GM23338 (cell line): ENCODE data around the gene MTOR.

ENCODE experiments used
- CREB1 ChIP-seq: fragments of 250-450 bp; sonication (Bioruptor Pico); IDR thresholded peaks from 2 replicates; pipeline ENCODE4 v1.5.0; 2020; ENCODE audit warnings: low read depth, mild to moderate bottlenecking, moderate library complexity
- ETS1 ChIP-seq: IDR thresholded peaks from 2 replicates; pipeline ENCODE4 v1.6.1; 2016; ENCODE audit warnings: antibody characterized with exemption
- EZH2 ChIP-seq: fragments of 200-600 bp; sonication (generic); IDR thresholded peaks from one replicate; pipeline ENCODE4 v1.8.0; 2017; ENCODE audit warnings: antibody characterized with exemption, mild to moderate bottlenecking, low read depth; ENCODE audit not compliant: unreplicated experiment
- EZH2phosphoT487 ChIP-seq: fragments of 200-600 bp; sonication (generic); IDR thresholded peaks from one replicate; pipeline ENCODE4 v1.8.1; 2018; ENCODE audit warnings: antibody characterized with exemption; ENCODE audit not compliant: unreplicated experiment
- JUNB ChIP-seq: IDR thresholded peaks from one replicate; pipeline ENCODE4 v1.6.1; 2016; ENCODE audit warnings: antibody characterized with exemption; ENCODE audit not compliant: unreplicated experiment
- NANOG ChIP-seq: IDR thresholded peaks from 2 replicates; pipeline ENCODE4 v1.6.1; 2016; ENCODE audit warnings: antibody characterized with exemption, borderline replicate concordance
- POLR2AphosphoS5 ChIP-seq: IDR thresholded peaks from 2 replicates; pipeline ENCODE4 v1.6.1; 2016; ENCODE audit warnings: antibody characterized with exemption, low read depth
- STAT1 ChIP-seq: IDR thresholded peaks from one replicate; pipeline ENCODE4 v1.6.1; 2016; ENCODE audit warnings: antibody characterized with exemption; ENCODE audit not compliant: unreplicated experiment
- ZNF114 ChIP-seq: fragments of 250-450 bp; sonication (Bioruptor Pico); IDR thresholded peaks from 2 replicates; pipeline ENCODE4 v1.5.0; 2020; ENCODE audit warnings: mild to moderate bottlenecking, moderate library complexity
- TF ChIP-seq, protein P1 (sequence below), 2 experiments: fragments of 200-600 bp in 1 of 2; sonication (generic) in 1 of 2; conservative IDR thresholded peaks; 2 replicates each; pipeline versions ENCODE4 v1.5.1 to v1.6.1; 2016 to 2017; ENCODE audit warnings: antibody characterized with exemption in 2 of 2, low read depth in 2 of 2, mild to moderate bottlenecking in 2 of 2, moderate library complexity in 1 of 2
- TF ChIP-seq, protein P2 (sequence below): IDR thresholded peaks from one replicate; pipeline ENCODE4 v1.6.1; 2018; ENCODE audit warnings: antibody characterized with exemption; ENCODE audit not compliant: unreplicated experiment

GRCh38 chr1:11132563-11133293 is 129.6 kb downstream of the MTOR start:
- TF ChIP-seq, protein P1, sequence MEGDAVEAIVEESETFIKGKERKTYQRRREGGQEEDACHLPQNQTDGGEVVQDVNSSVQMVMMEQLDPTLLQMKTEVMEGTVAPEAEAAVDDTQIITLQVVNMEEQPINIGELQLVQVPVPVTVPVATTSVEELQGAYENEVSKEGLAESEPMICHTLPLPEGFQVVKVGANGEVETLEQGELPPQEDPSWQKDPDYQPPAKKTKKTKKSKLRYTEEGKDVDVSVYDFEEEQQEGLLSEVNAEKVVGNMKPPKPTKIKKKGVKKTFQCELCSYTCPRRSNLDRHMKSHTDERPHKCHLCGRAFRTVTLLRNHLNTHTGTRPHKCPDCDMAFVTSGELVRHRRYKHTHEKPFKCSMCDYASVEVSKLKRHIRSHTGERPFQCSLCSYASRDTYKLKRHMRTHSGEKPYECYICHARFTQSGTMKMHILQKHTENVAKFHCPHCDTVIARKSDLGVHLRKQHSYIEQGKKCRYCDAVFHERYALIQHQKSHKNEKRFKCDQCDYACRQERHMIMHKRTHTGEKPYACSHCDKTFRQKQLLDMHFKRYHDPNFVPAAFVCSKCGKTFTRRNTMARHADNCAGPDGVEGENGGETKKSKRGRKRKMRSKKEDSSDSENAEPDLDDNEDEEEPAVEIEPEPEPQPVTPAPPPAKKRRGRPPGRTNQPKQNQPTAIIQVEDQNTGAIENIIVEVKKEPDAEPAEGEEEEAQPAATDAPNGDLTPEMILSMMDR (conservative IDR thresholded peaks at IDR 0.05; ENCODE audit: low read depth in 2 of 2), result no peak
- TF ChIP-seq JUNB, result no peak
- TF ChIP-seq EZH2, result no peak
- TF ChIP-seq POLR2AphosphoS5, result no peak
- TF ChIP-seq, protein P2, sequence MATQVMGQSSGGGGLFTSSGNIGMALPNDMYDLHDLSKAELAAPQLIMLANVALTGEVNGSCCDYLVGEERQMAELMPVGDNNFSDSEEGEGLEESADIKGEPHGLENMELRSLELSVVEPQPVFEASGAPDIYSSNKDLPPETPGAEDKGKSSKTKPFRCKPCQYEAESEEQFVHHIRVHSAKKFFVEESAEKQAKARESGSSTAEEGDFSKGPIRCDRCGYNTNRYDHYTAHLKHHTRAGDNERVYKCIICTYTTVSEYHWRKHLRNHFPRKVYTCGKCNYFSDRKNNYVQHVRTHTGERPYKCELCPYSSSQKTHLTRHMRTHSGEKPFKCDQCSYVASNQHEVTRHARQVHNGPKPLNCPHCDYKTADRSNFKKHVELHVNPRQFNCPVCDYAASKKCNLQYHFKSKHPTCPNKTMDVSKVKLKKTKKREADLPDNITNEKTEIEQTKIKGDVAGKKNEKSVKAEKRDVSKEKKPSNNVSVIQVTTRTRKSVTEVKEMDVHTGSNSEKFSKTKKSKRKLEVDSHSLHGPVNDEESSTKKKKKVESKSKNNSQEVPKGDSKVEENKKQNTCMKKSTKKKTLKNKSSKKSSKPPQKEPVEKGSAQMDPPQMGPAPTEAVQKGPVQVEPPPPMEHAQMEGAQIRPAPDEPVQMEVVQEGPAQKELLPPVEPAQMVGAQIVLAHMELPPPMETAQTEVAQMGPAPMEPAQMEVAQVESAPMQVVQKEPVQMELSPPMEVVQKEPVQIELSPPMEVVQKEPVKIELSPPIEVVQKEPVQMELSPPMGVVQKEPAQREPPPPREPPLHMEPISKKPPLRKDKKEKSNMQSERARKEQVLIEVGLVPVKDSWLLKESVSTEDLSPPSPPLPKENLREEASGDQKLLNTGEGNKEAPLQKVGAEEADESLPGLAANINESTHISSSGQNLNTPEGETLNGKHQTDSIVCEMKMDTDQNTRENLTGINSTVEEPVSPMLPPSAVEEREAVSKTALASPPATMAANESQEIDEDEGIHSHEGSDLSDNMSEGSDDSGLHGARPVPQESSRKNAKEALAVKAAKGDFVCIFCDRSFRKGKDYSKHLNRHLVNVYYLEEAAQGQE, result no peak
- TF ChIP-seq STAT1, result no peak
- TF ChIP-seq EZH2phosphoT487, result no peak
- no peak for TF ChIP-seq CREB1 (CRISPR knock-in tag)
- no peak for TF ChIP-seq ZNF114 (CRISPR knock-in tag)
- no peak for TF ChIP-seq ETS1
- no peak for TF ChIP-seq NANOG
